GM23338 (cell line): ENCODE results near the gene PITPNC1. TPM values are rescaled to one million over a fixed set of nuclear protein-coding genes. Genes with fewer than 3 reads are reported as not detected.
A peak's percentile ranks its signal among the peaks of the same experiment; 100 is the strongest.

Source experiments
- ATAC-seq: fragments of 200-7000 bp; cut with Tn5 transposase; 3 replicates; pipeline ENCODE4 v1.9.1; 2020
- DNase-seq: peaks from one replicate; pipeline ENCODE4 v3.0.0-alpha.2; 2015; ENCODE audit warnings: low spot score
- H2AFZ ChIP-seq: fragments of 200-600 bp; sonication (generic); 2 replicates; pipeline ENCODE4 v1.8.0; 2016; ENCODE audit warnings: antibody characterized with exemption, mild to moderate bottlenecking, moderate library complexity
- H3F3A ChIP-seq: fragments of 200-600 bp; sonication (generic); replicated peaks from 2 replicates; pipeline ENCODE4 v1.8.0; 2017; ENCODE audit warnings: antibody characterized with exemption, mixed run types, low read depth
- H3K27ac ChIP-seq: fragments of 200-600 bp; sonication (generic); 2 replicates; pipeline ENCODE4 v1.6.1; 2016; ENCODE audit warnings: low read depth
- H3K27me3 ChIP-seq: fragments of 200-600 bp; sonication (generic); 2 replicates; pipeline ENCODE4 v1.8.0; 2016; ENCODE audit warnings: mild to moderate bottlenecking, mixed run types, moderate library complexity; ENCODE audit not compliant: insufficient read depth
- H3K36me3 ChIP-seq: fragments of 200-600 bp; sonication (generic); 2 replicates; pipeline ENCODE4 v1.8.0; 2016; ENCODE audit warnings: mild to moderate bottlenecking; ENCODE audit not compliant: insufficient read depth
- H3K4me1 ChIP-seq: fragments of 200-600 bp; sonication (generic); 2 replicates; pipeline ENCODE4 v1.8.0; 2016; ENCODE audit warnings: mild to moderate bottlenecking, moderate library complexity; ENCODE audit not compliant: insufficient read depth
- H3K4me2 ChIP-seq: fragments of 200-600 bp; sonication (generic); 2 replicates; pipeline ENCODE4 v1.7.1; 2017; ENCODE audit warnings: mixed run types
- H3K4me3 ChIP-seq: fragments of 200-600 bp; sonication (generic); 2 replicates; pipeline ENCODE4 v1.6.1; 2016; ENCODE audit warnings: mixed run types
- H3K79me2 ChIP-seq: fragments of 200-600 bp; sonication (generic); replicated peaks from 2 replicates; pipeline ENCODE4 v1.8.0; 2017; ENCODE audit warnings: mild to moderate bottlenecking; ENCODE audit not compliant: insufficient read depth
- H3K9me2 ChIP-seq: fragments of 200-600 bp; sonication (generic); 2 replicates; pipeline ENCODE4 v1.8.0; 2017; ENCODE audit not compliant: insufficient read depth
- H4K20me1 ChIP-seq: fragments of 200-600 bp; sonication (generic); replicated peaks from 2 replicates; pipeline ENCODE4 v1.8.0; 2017; ENCODE audit warnings: mild to moderate bottlenecking; ENCODE audit not compliant: insufficient read depth
- H3K27ac Mint-ChIP-seq: 2 replicates; pipeline ENCODE4 v1.8.0; 2020; ENCODE audit warnings: inconsistent platforms, mild to moderate bottlenecking, moderate library complexity, mixed read lengths
- H3K27me3 Mint-ChIP-seq: 3 replicates; pipeline ENCODE4 v1.8.0; 2022; ENCODE audit warnings: low read depth, mild to moderate bottlenecking, moderate library complexity, mixed read lengths, inconsistent platforms; ENCODE audit not compliant: insufficient read depth, poor library complexity
- H3K36me3 Mint-ChIP-seq: 3 replicates; pipeline ENCODE4 v1.8.0; 2021; ENCODE audit warnings: low read depth, mild to moderate bottlenecking, inconsistent platforms, moderate library complexity, mixed read lengths
- H3K4me1 Mint-ChIP-seq: 3 replicates; pipeline ENCODE4 v1.8.0; 2020; ENCODE audit warnings: mild to moderate bottlenecking, inconsistent platforms, mixed read lengths
- H3K4me3 Mint-ChIP-seq: 3 replicates; pipeline ENCODE4 v1.8.0; 2021; ENCODE audit warnings: moderate library complexity, mild to moderate bottlenecking, inconsistent platforms, mixed read lengths
- H3K9me3 Mint-ChIP-seq: 3 replicates; pipeline ENCODE4 v1.8.0; 2020; ENCODE audit warnings: moderate library complexity, mild to moderate bottlenecking, inconsistent platforms, mixed read lengths
- CREB1 ChIP-seq: fragments of 250-450 bp; sonication (Bioruptor Pico); IDR thresholded peaks from 2 replicates; pipeline ENCODE4 v1.5.0; 2020; ENCODE audit warnings: low read depth, mild to moderate bottlenecking, moderate library complexity
- ETS1 ChIP-seq: IDR thresholded peaks from 2 replicates; pipeline ENCODE4 v1.6.1; 2016; ENCODE audit warnings: antibody characterized with exemption
- EZH2 ChIP-seq: fragments of 200-600 bp; sonication (generic); IDR thresholded peaks from one replicate; pipeline ENCODE4 v1.8.0; 2017; ENCODE audit warnings: antibody characterized with exemption, mild to moderate bottlenecking, low read depth; ENCODE audit not compliant: unreplicated experiment
- EZH2phosphoT487 ChIP-seq: fragments of 200-600 bp; sonication (generic); IDR thresholded peaks from one replicate; pipeline ENCODE4 v1.8.1; 2018; ENCODE audit warnings: antibody characterized with exemption; ENCODE audit not compliant: unreplicated experiment
- JUNB ChIP-seq: IDR thresholded peaks from one replicate; pipeline ENCODE4 v1.6.1; 2016; ENCODE audit warnings: antibody characterized with exemption; ENCODE audit not compliant: unreplicated experiment
- NANOG ChIP-seq: IDR thresholded peaks from 2 replicates; pipeline ENCODE4 v1.6.1; 2016; ENCODE audit warnings: antibody characterized with exemption, borderline replicate concordance
- POLR2AphosphoS5 ChIP-seq: IDR thresholded peaks from 2 replicates; pipeline ENCODE4 v1.6.1; 2016; ENCODE audit warnings: antibody characterized with exemption, low read depth
- REST ChIP-seq: IDR thresholded peaks from one replicate; pipeline ENCODE4 v1.6.1; 2018; ENCODE audit warnings: antibody characterized with exemption; ENCODE audit not compliant: unreplicated experiment
- STAT1 ChIP-seq: IDR thresholded peaks from one replicate; pipeline ENCODE4 v1.6.1; 2016; ENCODE audit warnings: antibody characterized with exemption; ENCODE audit not compliant: unreplicated experiment
- ZNF114 ChIP-seq: fragments of 250-450 bp; sonication (Bioruptor Pico); IDR thresholded peaks from 2 replicates; pipeline ENCODE4 v1.5.0; 2020; ENCODE audit warnings: mild to moderate bottlenecking, moderate library complexity
- ZNF331 ChIP-seq: fragments of 250-450 bp; sonication (Bioruptor Pico); IDR thresholded peaks from 2 replicates; pipeline ENCODE4 v1.5.0; 2020; ENCODE audit warnings: low read depth, mild to moderate bottlenecking, moderate library complexity
- ZNF462 ChIP-seq: fragments of 250-450 bp; sonication (Bioruptor Pico); IDR thresholded peaks from 2 replicates; pipeline ENCODE4 v1.5.0; 2020; ENCODE audit warnings: mild to moderate bottlenecking, moderate library complexity
- polyA plus RNA-seq: library from polyadenylated mRNA; unstranded; fragments of >200 nt; fragmentation: Nextera tagmentation; extraction: Ambion mirVana; gene quantifications from 2 replicates; pipeline ENCODE4 v1.2.1, GENCODE V29; 2016
- total RNA-seq: library from RNA; depleted of rRNA; stranded (reverse); fragments of >200 nt; shearing (Covaris generic); gene quantifications from 2 replicates; pipeline ENCODE4 v1.2.3, GENCODE V29; 2014
- TF ChIP-seq, protein P1 (sequence below), 2 experiments: fragments of 200-600 bp in 1 of 2; sonication (generic) in 1 of 2; conservative IDR thresholded peaks; 2 replicates each; pipeline versions ENCODE4 v1.5.1 to v1.6.1; 2016 to 2017; ENCODE audit warnings: antibody characterized with exemption in 2 of 2, low read depth in 2 of 2, mild to moderate bottlenecking in 2 of 2, moderate library complexity in 1 of 2

PITPNC1 gene
- total and polyA plus RNA-seq, 2 experiments from 2014 or later: 23.0 to 32.6 TPM

- peak overlapping the region; percentile 81 for H3K27ac ChIP-seq
- TF ChIP-seq ETS1: peak; percentile 61; the same call in 1 of the 2 replicates
- no peak for TF ChIP-seq ZNF114
- no peak for TF ChIP-seq POLR2AphosphoS5
- TF ChIP-seq, protein P1, sequence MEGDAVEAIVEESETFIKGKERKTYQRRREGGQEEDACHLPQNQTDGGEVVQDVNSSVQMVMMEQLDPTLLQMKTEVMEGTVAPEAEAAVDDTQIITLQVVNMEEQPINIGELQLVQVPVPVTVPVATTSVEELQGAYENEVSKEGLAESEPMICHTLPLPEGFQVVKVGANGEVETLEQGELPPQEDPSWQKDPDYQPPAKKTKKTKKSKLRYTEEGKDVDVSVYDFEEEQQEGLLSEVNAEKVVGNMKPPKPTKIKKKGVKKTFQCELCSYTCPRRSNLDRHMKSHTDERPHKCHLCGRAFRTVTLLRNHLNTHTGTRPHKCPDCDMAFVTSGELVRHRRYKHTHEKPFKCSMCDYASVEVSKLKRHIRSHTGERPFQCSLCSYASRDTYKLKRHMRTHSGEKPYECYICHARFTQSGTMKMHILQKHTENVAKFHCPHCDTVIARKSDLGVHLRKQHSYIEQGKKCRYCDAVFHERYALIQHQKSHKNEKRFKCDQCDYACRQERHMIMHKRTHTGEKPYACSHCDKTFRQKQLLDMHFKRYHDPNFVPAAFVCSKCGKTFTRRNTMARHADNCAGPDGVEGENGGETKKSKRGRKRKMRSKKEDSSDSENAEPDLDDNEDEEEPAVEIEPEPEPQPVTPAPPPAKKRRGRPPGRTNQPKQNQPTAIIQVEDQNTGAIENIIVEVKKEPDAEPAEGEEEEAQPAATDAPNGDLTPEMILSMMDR (conservative IDR thresholded peaks at IDR 0.05; ENCODE audit: low read depth in 2 of 2): no peak
- TF ChIP-seq EZH2: no peak
- no peak for TF ChIP-seq ZNF331 (CRISPR knock-in tag)
- peak; percentile 92 for TF ChIP-seq NANOG
- TF ChIP-seq CREB1 (CRISPR knock-in tag): no peak
- TF ChIP-seq EZH2phosphoT487: no peak
- no peak for TF ChIP-seq JUNB
- no peak for TF ChIP-seq STAT1
- TF ChIP-seq REST: no peak
- peak; percentile 70; the same call in 1 of the 2 replicates for TF ChIP-seq ZNF462
- Mint-ChIP-seq H3K4me1 (peaks cover 58% of the 10 kb centered on the region), H3K36me3 (peaks cover 11% of the 10 kb centered on the region), H3K27me3 (peaks cover 6% of the 10 kb centered on the region), H3K27ac (no peak overlapping the region), H3K4me3 (no peak overlapping the region), H3K9me3 (peaks cover 7% of the 10 kb centered on the region; the same call in 2 of the 3 replicates)
- H4K20me1 ChIP-seq: peaks cover 12% of the 10 kb centered on the region; the same call in 1 of the 2 replicates
- peaks cover 12% of the 10 kb centered on the region for H3F3A ChIP-seq
- ATAC-seq (peak; percentile 53), DNase-seq (peak; percentile 79)
- H3K79me2 ChIP-seq: peaks cover 70% of the 10 kb centered on the region
- H3K27me3 ChIP-seq: no peaks in the 10 kb centered on the region
- H3K9me2 ChIP-seq: no peaks in the 10 kb centered on the region
- no peak overlapping the region for H2AFZ ChIP-seq
- H3K36me3 ChIP-seq: no peaks in the 10 kb centered on the region
- no peak overlapping the region for H3K4me3 ChIP-seq
- peak overlapping the region; percentile 62 for H3K4me2 ChIP-seq
- H3K4me1 ChIP-seq: peaks cover 50% of the 10 kb centered on the region
These were observed 142.7 kb downstream of the PITPNC1 start for GRCh38 chr17:67519801-67520251.
